GM18505 (cell line): Measurements from ENCODE around the gene SERINC5.

Source experiments
- ATAC-seq: cut with Tn5 transposase; IDR thresholded peaks from one replicate; pipeline ENCODE4 v1.9.1; 2021; ENCODE audit not compliant: unreplicated experiment
- POLR2A ChIP-seq: IDR thresholded peaks from 4 replicates; pipeline ENCODE4 v1.6.1; 2011; ENCODE audit warnings: borderline replicate concordance; ENCODE audit not compliant: insufficient read depth, insufficient read length; ENCODE audit errors: extremely low read depth

Gene SERINC5

GRCh38 chr5:80240368-80240986, 15.4 kb downstream of the SERINC5 start:
- TF ChIP-seq POLR2A: no peak
- no peak for ATAC-seq

DNA sequence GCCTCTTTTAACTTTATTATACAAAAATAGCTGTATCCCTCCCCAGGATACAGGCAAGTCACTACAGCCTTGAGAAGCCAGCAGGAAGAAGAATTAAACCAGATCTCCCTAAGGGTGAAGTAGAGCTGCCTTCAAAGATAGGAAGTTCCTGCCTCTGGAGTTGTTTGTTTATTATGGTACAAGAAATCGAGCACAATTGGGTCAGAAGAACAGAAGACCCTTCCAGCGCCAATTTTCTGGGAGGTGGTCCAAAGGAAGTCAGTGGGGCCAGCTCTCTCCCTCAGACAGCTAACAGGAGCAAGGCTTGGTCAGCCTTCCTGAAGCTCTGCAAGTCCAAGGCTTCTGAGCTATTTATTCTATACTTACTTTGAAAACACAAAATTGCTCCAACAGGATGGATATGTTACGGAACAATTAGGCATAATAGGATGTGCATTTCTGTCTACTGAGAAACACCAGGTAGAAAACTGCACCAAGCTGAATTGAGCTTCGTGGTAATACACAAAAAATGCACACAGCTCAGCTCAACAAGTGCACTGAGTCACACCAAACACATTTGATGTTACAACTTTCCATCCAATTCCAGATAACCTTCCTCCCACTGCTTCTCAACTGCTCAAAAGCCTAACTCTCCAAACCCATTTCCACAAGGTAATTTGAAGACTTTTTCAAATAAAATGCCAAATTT, 16.0 kb downstream of the SERINC5 start:
- no peak for ATAC-seq
- no peak for TF ChIP-seq POLR2A

DNA sequence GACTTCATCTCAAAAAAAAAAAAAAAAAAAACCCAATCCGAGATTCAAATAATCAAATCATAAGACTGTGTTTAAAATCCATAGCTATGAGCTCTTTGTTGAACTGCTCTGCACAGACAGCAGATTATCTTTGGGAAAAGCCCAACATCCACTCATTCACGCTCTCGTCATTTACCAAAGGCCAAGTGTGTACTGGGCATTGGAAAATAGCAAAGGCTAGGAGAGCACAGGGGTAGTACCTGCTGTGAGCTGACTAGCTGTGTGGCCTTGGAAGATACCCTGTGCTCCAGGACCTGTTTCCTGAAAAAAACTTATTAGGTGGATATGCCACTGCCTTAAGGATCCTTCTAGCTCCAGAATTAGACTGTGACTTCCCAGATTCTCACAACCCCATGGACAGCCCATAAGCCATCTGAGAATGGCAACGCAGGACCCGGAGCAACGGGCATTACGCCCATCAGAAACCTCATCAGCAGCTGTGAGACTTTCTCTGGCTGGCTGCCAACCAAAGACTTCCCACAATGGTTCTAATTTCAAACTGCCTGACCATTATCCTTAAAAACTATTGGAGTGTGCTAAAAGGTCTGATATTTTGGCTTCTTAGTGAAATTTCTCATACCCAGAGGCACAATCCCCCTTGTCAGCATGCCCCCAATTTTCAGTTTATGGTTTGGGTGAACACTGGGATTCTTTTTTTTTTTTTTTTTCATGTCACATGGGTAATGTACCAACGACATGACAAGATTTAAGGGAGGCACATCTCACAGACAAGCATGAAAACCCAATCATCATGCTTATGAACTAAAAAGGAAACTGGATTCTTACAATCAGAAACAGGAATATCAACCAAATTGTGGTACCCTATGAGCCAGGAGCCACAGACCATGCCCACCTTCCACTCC, 16.8 kb downstream of the SERINC5 start:
- TF ChIP-seq POLR2A: no peak
- ATAC-seq: no peak

- no peak for ATAC-seq
- TF ChIP-seq POLR2A: no peak
These were observed 17.8 kb downstream of the SERINC5 start for GRCh38 chr5:80238097-80238496.

GRCh38 chr5:80237243-80237642, 18.6 kb downstream of the SERINC5 start:
- TF ChIP-seq POLR2A: no peak
- no peak for ATAC-seq

- no peak for TF ChIP-seq POLR2A
- no peak for ATAC-seq
These were observed 21.5 kb downstream of the SERINC5 start for GRCh38 chr5:80234116-80234948.

DNA sequence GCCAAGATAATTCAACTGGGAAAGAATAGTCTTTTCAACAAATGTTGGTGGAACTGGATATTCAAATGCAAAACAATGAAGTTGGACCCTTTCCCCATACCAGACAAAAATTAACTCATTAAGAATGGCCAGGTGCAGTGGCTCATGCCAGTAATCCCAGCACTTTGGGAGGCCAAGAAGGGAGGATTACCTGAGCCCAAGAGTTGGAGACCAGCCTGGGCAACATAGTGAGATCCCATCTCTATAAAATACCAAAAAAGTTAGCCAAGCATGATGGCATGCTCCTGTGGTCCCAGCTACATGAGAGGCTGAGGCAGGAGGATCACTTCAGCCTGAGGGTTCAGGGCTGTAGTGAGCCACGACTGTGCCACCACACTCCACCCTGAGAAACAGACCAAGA, 24.2 kb downstream of the SERINC5 start:
- ATAC-seq: no peak

GRCh38 chr5:80231243-80231642, 24.6 kb downstream of the SERINC5 start:
- no peak for TF ChIP-seq POLR2A

More for the DNA sequence above, 24.2 kb downstream of the SERINC5 start:
- no peak for TF ChIP-seq POLR2A

DNA sequence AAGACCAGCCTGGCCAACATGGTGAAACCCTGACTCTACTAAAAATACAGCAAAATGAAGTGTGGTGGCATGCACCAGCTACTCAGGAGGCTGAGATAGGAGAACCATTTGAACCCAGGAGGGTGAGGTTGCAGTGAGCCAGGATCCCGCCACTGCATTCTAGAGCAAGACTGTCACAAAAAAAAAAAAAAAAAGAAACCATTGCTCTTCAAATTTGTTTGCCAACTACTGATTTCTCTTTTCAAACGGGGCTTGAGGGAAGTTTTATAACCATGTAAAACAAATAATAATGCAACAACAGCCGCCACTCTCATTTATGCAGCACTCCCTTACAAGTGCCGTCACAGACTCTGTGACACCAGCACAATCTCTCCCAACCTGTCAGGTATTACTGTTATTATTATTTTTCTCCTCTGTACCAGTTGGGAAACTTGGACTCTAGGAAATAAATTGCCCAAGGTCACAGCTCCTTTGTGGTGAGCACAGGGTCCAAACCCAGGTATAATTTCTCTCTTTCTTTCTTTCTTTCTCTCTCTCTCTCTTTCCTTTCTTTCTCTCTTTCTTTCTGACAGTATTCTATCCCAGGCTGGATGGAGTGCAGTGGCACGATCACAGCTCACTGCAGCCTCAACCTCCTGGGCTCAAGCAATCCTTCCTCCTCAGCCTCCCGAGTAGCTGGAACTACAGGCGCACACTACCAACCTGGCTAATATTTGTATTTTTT, 25.4 kb downstream of the SERINC5 start:
- no peak for TF ChIP-seq POLR2A
- ATAC-seq: no peak

More at GRCh38 chr5:80231243-80231642, 24.6 kb downstream of the SERINC5 start:
- ATAC-seq: no peak

- ATAC-seq: no peak
- no peak for TF ChIP-seq POLR2A
These were observed 26.0 kb downstream of the SERINC5 start for GRCh38 chr5:80229902-80230255.

GRCh38 chr5:80227979-80228596, 27.8 kb downstream of the SERINC5 start:
- no peak for ATAC-seq
- no peak for TF ChIP-seq POLR2A

- no peak for TF ChIP-seq POLR2A
- ATAC-seq: no peak
These were observed 29.9 kb downstream of the SERINC5 start for GRCh38 chr5:80225934-80226326.
